ENCODE data around the gene LRRC42.

LRRC42 gene

GRCh38 chr1:53979712-53980450 is 33.7 kb downstream of the LRRC42 start:
- CTCF ChIA-PET, result no interaction called here
- POLR2A ChIA-PET, result no interaction called here
- no peak for DNase-seq (ENCODE audit: extremely low spot score)
- no peak for TF ChIP-seq ARNT (IDR thresholded peaks at IDR 0.05)

- ChIA-PET CTCF (no interaction called here), POLR2A (no interaction called here)
- no peak for TF ChIP-seq NFRKB (IDR thresholded peaks at IDR 0.05)
- TF ChIP-seq SP1 (IDR thresholded peaks at IDR 0.05), result no peak
- TF ChIP-seq HDGF (IDR thresholded peaks at IDR 0.05; ENCODE audit: borderline replicate concordance), result no peak
- TF ChIP-seq CTBP1 (IDR thresholded peaks at IDR 0.05; ENCODE audit: borderline replicate concordance), result no peak
- no peak for TF ChIP-seq ELF4 (IDR thresholded peaks at IDR 0.05)
- TF ChIP-seq FOXA1 (IDR thresholded peaks at IDR 0.05), result no peak
- TF ChIP-seq, protein P1, sequence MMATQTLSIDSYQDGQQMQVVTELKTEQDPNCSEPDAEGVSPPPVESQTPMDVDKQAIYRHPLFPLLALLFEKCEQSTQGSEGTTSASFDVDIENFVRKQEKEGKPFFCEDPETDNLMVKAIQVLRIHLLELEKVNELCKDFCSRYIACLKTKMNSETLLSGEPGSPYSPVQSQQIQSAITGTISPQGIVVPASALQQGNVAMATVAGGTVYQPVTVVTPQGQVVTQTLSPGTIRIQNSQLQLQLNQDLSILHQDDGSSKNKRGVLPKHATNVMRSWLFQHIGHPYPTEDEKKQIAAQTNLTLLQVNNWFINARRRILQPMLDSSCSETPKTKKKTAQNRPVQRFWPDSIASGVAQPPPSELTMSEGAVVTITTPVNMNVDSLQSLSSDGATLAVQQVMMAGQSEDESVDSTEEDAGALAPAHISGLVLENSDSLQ (IDR thresholded peaks at IDR 0.05), result no peak
- no peak for TF ChIP-seq FOXM1 (IDR thresholded peaks at IDR 0.05; ENCODE audit: borderline replicate concordance)
- no peak for TF ChIP-seq BHLHE40 (IDR thresholded peaks at IDR 0.05; ENCODE audit: borderline replicate concordance)
- no peak for TF ChIP-seq FOXK2 (IDR thresholded peaks at IDR 0.05)
- TF ChIP-seq SUZ12 (IDR thresholded peaks at IDR 0.05), result no peak
- no peak for TF ChIP-seq L3MBTL2 (conservative IDR thresholded peaks at IDR 0.05)
- no peak for TF ChIP-seq LEF1 (IDR thresholded peaks at IDR 0.05; ENCODE audit: borderline replicate concordance)
- TF ChIP-seq ARNT (IDR thresholded peaks at IDR 0.05), result no peak
- no peak for TF ChIP-seq TARDBP (IDR thresholded peaks at IDR 0.05)
- no peak for DNase-seq (ENCODE audit: extremely low spot score)
These were observed 35.1 kb downstream of the LRRC42 start for GRCh38 chr1:53981220-53981619.

DNA sequence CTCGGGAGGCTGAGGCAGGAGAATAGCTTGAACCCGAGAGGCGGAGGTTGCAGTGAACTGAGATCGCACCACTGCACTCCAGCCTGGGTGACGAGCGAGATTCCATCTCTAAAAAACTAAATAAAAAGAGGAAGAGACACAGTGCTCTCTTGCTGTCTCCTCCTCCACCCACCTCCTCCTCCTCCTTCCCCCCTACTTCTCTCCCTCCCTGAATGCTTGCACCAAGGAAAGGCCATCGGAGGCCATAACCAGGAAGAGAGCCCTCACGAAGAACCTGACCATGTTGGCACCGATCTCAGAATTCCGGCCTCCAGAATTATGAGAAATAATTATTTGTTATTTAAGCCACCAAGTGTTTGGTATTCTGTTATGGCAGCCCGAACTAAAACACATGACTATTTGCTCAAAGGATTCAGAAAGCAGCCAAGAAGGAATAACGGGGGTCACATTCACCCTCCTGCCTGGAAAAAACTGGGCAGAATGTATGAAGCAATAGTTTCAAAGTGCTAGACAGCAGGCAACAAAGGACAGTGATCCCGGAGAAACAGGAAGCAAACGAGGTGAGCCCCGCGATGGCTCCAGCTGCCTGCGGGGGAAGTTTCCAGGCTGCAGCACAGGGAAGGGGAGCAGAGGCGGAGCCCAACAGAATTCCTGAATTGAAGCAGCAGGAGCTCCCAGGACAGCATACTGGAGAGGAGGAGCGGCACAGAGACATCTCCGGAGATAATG is 36.0 kb downstream of the LRRC42 start:
- no peak for TF ChIP-seq NFRKB (IDR thresholded peaks at IDR 0.05)
- TF ChIP-seq FOXA1 (IDR thresholded peaks at IDR 0.05), result no peak
- TF ChIP-seq SP1 (IDR thresholded peaks at IDR 0.05), result no peak
- no peak for TF ChIP-seq FOXK2 (IDR thresholded peaks at IDR 0.05)
- TF ChIP-seq HDGF (IDR thresholded peaks at IDR 0.05; ENCODE audit: borderline replicate concordance), result no peak
- ChIA-PET CTCF (no interaction called here), POLR2A (no interaction called here)
- peak; percentile 27 for DNase-seq (ENCODE audit: extremely low spot score)

DNA sequence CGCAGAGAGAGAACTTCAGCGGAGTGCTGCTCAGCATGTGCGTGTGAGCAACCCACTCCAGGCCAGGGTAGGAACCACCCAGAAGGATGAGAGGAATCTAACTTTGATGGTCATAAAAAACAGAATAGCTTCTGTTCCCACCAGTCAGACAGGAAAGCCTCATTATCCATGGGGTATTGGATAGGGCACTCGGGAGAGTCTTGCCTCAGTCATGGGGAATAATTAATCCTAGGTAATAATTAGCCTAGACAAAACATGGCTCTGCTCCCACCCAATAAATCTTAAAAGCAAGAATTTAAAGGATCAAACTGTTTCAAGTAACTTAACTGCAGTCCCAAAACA is 36.6 kb downstream of the LRRC42 start:
- ChIA-PET POLR2A (interaction anchor here (0.6 kb wide), 1 partner anchor 8 kb away, joined by 3 read pairs; no protein-coding TSS in a partner anchor), CTCF (no interaction called here)
- TF ChIP-seq, protein P1 (IDR thresholded peaks at IDR 0.05), result no peak
- TF ChIP-seq SP1 (IDR thresholded peaks at IDR 0.05), result no peak
- TF ChIP-seq SUZ12 (IDR thresholded peaks at IDR 0.05), result no peak
- TF ChIP-seq FOXM1 (IDR thresholded peaks at IDR 0.05; ENCODE audit: borderline replicate concordance), result no peak
- TF ChIP-seq NFRKB (IDR thresholded peaks at IDR 0.05), result no peak
- no peak for TF ChIP-seq ARNT (IDR thresholded peaks at IDR 0.05)
- TF ChIP-seq LEF1 (IDR thresholded peaks at IDR 0.05; ENCODE audit: borderline replicate concordance), result no peak
- TF ChIP-seq ZNF384 (IDR thresholded peaks at IDR 0.05), result no peak
- no peak for TF ChIP-seq FOXK2 (IDR thresholded peaks at IDR 0.05)
- TF ChIP-seq BHLHE40 (IDR thresholded peaks at IDR 0.05; ENCODE audit: borderline replicate concordance), result no peak
- no peak for TF ChIP-seq ELF4 (IDR thresholded peaks at IDR 0.05)
- no peak for TF ChIP-seq HDGF (IDR thresholded peaks at IDR 0.05; ENCODE audit: borderline replicate concordance)
- TF ChIP-seq FOXA1 (IDR thresholded peaks at IDR 0.05), result no peak
- TF ChIP-seq CTBP1 (IDR thresholded peaks at IDR 0.05; ENCODE audit: borderline replicate concordance), result no peak
- no peak for DNase-seq (ENCODE audit: extremely low spot score)

GRCh38 chr1:53984726-53985125 is 38.6 kb downstream of the LRRC42 start:
- CTCF ChIA-PET, result no interaction called here
- DNase-seq (ENCODE audit: extremely low spot score), result no peak
- TF ChIP-seq LEF1 (IDR thresholded peaks at IDR 0.05; ENCODE audit: borderline replicate concordance), result no peak
- TF ChIP-seq, protein P1 (IDR thresholded peaks at IDR 0.05), result no peak
- TF ChIP-seq CTBP1 (IDR thresholded peaks at IDR 0.05; ENCODE audit: borderline replicate concordance), result no peak
- TF ChIP-seq BHLHE40 (IDR thresholded peaks at IDR 0.05; ENCODE audit: borderline replicate concordance), result no peak
- no peak for TF ChIP-seq SP1 (IDR thresholded peaks at IDR 0.05)
- no peak for TF ChIP-seq FOXM1 (IDR thresholded peaks at IDR 0.05; ENCODE audit: borderline replicate concordance)
- no peak for TF ChIP-seq SUZ12 (IDR thresholded peaks at IDR 0.05)
- no peak for TF ChIP-seq TARDBP (IDR thresholded peaks at IDR 0.05)

GRCh38 chr1:53986458-53986857 is 40.3 kb downstream of the LRRC42 start:
- CTCF ChIA-PET, result no interaction called here
- POLR2A ChIA-PET, result no interaction called here

More at GRCh38 chr1:53984726-53985125, 38.6 kb downstream of the LRRC42 start:
- POLR2A ChIA-PET, result no interaction called here

More at GRCh38 chr1:53986458-53986857, 40.3 kb downstream of the LRRC42 start:
- no peak for DNase-seq (ENCODE audit: extremely low spot score)
- TF ChIP-seq FOXM1 (IDR thresholded peaks at IDR 0.05; ENCODE audit: borderline replicate concordance) (no peak), FOXK2 (IDR thresholded peaks at IDR 0.05) (no peak), FOXA1 (IDR thresholded peaks at IDR 0.05) (no peak), NFRKB (IDR thresholded peaks at IDR 0.05) (no peak), BHLHE40 (IDR thresholded peaks at IDR 0.05; ENCODE audit: borderline replicate concordance) (no peak), SUZ12 (IDR thresholded peaks at IDR 0.05) (no peak)
